Parathyroid adenoma (tissue), 2 donors: ENCODE results near the gene MTTP.

ENCODE experiments used
- H2AFZ ChIP-seq: fragments of 300-600 bp; sonication (generic); one replicate; pipeline ENCODE4 v1.7.0; 2017; ENCODE audit warnings: antibody characterized with exemption, mild to moderate bottlenecking
- H3K27ac ChIP-seq: fragments of 300-600 bp; sonication (generic); one replicate; pipeline ENCODE4 v1.7.0; 2017
- H3K27me3 ChIP-seq: fragments of 300-600 bp; sonication (generic); one replicate; pipeline ENCODE4 v1.7.0; 2017; ENCODE audit warnings: low read length; ENCODE audit not compliant: control insufficient read depth, insufficient read depth
- H3K36me3 ChIP-seq: fragments of 300-600 bp; sonication (generic); one replicate; pipeline ENCODE4 v1.7.0; 2017; ENCODE audit warnings: low read length; ENCODE audit not compliant: control insufficient read depth, insufficient read depth
- H3K4me1 ChIP-seq: fragments of 300-600 bp; sonication (generic); one replicate; pipeline ENCODE4 v1.7.0; 2017; ENCODE audit warnings: control low read depth
- H3K4me2 ChIP-seq: fragments of 300-600 bp; sonication (generic); one replicate; pipeline ENCODE4 v1.7.0; 2017; ENCODE audit warnings: low read length
- H3K4me3 ChIP-seq: fragments of 300-600 bp; sonication (generic); one replicate; pipeline ENCODE4 v1.7.0; 2017; ENCODE audit warnings: low read depth, low read length
- H3K79me2 ChIP-seq: fragments of 300-600 bp; sonication (generic); one replicate; pipeline ENCODE4 v1.7.0; 2017; ENCODE audit warnings: control low read depth
- H3K9ac ChIP-seq: fragments of 300-600 bp; sonication (generic); one replicate; pipeline ENCODE4 v1.7.0; 2017; ENCODE audit warnings: mild to moderate bottlenecking
- H3K9me3 ChIP-seq: fragments of 300-600 bp; sonication (generic); one replicate; pipeline ENCODE4 v1.7.0; 2017; ENCODE audit warnings: low read length; ENCODE audit not compliant: control insufficient read depth
- CTCF ChIP-seq: fragments of 300-600 bp; sonication (generic); IDR thresholded peaks from one replicate; pipeline ENCODE4 v1.7.0; 2017; ENCODE audit warnings: antibody characterized with exemption, mild to moderate bottlenecking
- donor health status: primary hyperparathyroidism.

MTTP gene

DNA sequence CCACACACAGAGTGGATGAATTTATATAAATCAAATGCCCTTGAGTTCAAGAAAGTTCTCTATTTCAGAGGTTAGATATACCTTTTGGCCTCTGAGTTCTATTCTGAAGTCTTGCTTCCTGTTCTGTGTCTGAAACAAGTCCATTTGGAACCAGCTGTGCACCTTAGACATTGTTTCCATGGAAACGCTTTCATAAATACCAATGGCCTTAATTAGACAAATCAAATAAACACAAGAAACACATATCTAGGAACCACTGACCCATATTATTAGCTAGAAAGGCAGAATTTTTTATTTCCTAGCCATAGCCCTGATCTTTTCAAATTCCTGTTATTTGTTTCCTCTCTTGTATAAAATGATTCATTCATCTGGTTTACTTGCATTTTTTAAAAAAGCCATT, 91.4 kb downstream of the MTTP start:
- Histone ChIP-seq H3K4me2 (no peak overlapping the region), H3K36me3 (no peaks in the 10 kb centered on the region), H3K27me3 (no peaks in the 10 kb centered on the region), H3K4me1 (no peaks in the 10 kb centered on the region), H3K4me3 (no peak overlapping the region), H3K27ac (no peak overlapping the region), H3K9me3 (no peaks in the 10 kb centered on the region), H2AFZ (no peak overlapping the region), H3K9ac (no peak overlapping the region), H3K79me2 (no peaks in the 10 kb centered on the region)
- TF ChIP-seq CTCF, result no peak

DNA sequence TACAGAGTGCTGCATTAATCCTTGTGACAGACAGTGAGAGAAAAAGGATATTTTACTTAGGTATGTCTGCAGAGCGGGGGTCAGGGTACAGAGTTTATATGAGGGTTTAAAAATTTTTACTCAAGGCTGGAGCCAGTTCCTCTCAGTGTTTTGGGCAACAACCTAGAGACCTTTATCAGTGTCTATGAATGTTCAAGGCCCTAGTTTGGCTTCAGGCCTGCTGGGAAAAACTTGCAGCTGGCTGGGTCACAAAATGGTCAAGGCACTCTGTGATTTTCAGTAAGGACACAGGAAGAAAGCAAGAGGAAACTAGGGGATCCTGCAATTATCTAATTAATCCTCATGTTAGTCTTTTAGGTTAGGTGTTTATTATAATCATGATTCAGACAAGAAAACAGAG, 93.8 kb downstream of the MTTP start:
- Histone ChIP-seq H3K79me2 (no peaks in the 10 kb centered on the region), H3K36me3 (no peaks in the 10 kb centered on the region), H3K9me3 (no peaks in the 10 kb centered on the region), H3K27ac (no peak overlapping the region), H3K9ac (no peak overlapping the region), H3K4me1 (no peaks in the 10 kb centered on the region), H3K4me2 (no peak overlapping the region), H2AFZ (no peak overlapping the region), H3K27me3 (no peaks in the 10 kb centered on the region), H3K4me3 (no peak overlapping the region)
- no peak for TF ChIP-seq CTCF

- H3K4me3 ChIP-seq, result no peak overlapping the region
- no peaks in the 10 kb centered on the region for H3K27me3 ChIP-seq
- H3K4me1 ChIP-seq, result no peaks in the 10 kb centered on the region
- no peak overlapping the region for H2AFZ ChIP-seq
- no peaks in the 10 kb centered on the region for H3K79me2 ChIP-seq
- TF ChIP-seq CTCF, result no peak
- H3K27ac ChIP-seq, result no peak overlapping the region
- H3K4me2 ChIP-seq, result no peak overlapping the region
- no peaks in the 10 kb centered on the region for H3K9me3 ChIP-seq
- H3K9ac ChIP-seq, result no peak overlapping the region
- no peaks in the 10 kb centered on the region for H3K36me3 ChIP-seq
Measured at GRCh38 chr4:99669084-99669483, 94.5 kb downstream of the MTTP start.

DNA sequence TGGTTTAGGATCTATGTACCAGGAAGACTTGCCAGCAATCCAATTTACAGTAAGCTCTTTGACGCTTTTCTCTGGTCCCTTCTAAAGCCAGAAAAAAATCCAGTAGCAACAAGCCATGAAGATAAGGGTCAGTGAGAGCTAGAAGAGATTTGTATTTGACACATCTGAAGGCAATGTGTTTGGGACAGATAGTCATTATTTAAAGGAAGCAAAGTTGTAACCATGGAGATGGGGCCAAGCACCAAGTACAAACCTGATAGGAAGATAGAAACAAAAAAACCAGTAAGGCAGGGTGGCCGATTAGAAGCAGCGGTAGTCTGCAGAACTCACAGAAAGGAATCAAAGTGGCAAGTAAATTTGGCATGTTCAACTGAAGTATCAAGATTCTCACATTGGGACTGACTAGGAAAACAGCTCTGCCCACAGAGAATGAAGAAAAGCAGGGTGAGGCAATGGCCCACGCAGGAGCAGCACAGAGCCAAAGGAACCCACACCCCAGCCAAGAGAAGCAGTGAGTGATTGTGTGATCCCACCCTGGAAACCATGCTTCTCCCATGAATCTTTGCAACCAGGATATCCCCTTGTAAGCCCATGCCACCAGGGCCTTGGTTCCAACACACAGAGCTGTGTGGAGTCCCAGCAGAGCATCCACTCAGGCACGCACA, 95.9 kb downstream of the MTTP start:
- Histone ChIP-seq H3K4me3 (no peak overlapping the region), H3K9me3 (no peaks in the 10 kb centered on the region), H3K9ac (no peak overlapping the region), H3K4me1 (no peaks in the 10 kb centered on the region), H3K27me3 (no peaks in the 10 kb centered on the region), H3K27ac (no peak overlapping the region), H2AFZ (no peak overlapping the region), H3K4me2 (no peak overlapping the region), H3K79me2 (no peaks in the 10 kb centered on the region), H3K36me3 (no peaks in the 10 kb centered on the region)
- TF ChIP-seq CTCF, result no peak
